Measurements from ENCODE around the gene EHBP1L1. TPM values are rescaled to one million over a fixed set of nuclear protein-coding genes. Genes with fewer than 3 reads are reported as not detected.

Gene EHBP1L1
- total and polyA plus RNA-seq, 2 of the 13 experiments (the other 11 are each of a cell fraction or from before 2014, with no cell fraction given) = 8.3 to 10.6 TPM

DNA sequence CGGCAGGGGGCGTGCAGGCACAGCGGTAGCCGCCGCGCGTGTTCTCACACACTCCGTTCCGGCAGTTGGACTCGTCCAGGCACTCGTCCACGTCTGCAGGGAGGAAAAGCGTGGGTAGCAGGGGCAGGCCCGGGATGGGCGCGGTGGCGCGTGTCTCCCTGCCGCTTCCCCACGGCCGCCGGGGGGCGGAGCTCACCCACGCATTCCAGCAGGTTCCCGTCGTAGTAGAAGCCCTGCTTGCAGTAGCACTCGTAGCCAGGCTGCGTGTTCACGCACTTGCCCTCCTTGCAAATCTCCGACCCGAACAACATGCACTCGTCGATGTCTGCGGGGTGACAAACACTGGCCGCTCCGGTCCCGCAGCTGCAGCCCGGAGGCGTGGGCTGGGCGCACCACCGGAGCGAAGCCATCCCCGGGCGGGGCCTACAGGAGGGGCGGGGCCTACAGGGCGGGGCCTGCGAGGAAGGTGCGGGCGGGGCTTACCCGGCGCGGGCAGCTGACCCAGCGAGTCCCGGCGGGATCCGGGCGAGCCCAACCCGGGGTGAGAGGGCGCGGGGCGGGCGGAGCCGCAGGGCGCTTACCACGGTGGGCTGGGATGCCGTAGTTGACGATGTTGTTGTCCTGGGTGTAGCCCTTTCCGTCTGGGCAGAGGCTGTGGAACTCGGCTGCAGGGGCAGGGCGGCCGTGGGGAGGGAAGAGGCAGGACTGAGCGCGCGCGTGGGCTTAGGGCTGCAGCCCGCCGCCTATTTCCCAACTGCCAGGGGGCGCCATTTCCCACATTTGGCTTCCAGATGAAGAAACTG lies 35.4 kb upstream of the EHBP1L1 start (continued):
- TF ChIP-seq, protein P1, sequence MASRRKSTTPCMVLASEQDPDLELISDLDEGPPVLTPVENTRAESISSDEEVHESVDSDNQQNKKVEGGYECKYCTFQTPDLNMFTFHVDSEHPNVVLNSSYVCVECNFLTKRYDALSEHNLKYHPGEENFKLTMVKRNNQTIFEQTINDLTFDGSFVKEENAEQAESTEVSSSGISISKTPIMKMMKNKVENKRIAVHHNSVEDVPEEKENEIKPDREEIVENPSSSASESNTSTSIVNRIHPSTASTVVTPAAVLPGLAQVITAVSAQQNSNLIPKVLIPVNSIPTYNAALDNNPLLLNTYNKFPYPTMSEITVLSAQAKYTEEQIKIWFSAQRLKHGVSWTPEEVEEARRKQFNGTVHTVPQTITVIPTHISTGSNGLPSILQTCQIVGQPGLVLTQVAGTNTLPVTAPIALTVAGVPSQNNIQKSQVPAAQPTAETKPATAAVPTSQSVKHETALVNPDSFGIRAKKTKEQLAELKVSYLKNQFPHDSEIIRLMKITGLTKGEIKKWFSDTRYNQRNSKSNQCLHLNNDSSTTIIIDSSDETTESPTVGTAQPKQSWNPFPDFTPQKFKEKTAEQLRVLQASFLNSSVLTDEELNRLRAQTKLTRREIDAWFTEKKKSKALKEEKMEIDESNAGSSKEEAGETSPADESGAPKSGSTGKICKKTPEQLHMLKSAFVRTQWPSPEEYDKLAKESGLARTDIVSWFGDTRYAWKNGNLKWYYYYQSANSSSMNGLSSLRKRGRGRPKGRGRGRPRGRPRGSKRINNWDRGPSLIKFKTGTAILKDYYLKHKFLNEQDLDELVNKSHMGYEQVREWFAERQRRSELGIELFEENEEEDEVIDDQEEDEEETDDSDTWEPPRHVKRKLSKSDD (CRISPR knock-in tag; IDR thresholded peaks at IDR 0.05; ENCODE audit: low read depth) = 0 out of 2 replicates have a peak, but pooled peaks have one; percentile 58
- TF ChIP-seq PCBP2 (optimal IDR thresholded peaks at IDR 0.05; ENCODE audit: low read depth, low read length, poor library complexity, severe bottlenecking) = no peak
- TF ChIP-seq ZNF589 (CRISPR knock-in tag; conservative IDR thresholded peaks at IDR 0.05) = no peak
- no peak for TF ChIP-seq ZNF607 (CRISPR knock-in tag; IDR thresholded peaks at IDR 0.05; ENCODE audit: borderline replicate concordance)
- no peak for TF ChIP-seq MEIS2 (CRISPR knock-in tag; IDR thresholded peaks at IDR 0.05)
- no peak for TF ChIP-seq SRF (IDR thresholded peaks at IDR 0.05; ENCODE audit: low read depth, low read length)
- no peak for TF ChIP-seq ZNF143 (CRISPR knock-in tag; IDR thresholded peaks at IDR 0.05)
- no peak for TF ChIP-seq ZNF616 (CRISPR knock-in tag; IDR thresholded peaks at IDR 0.05; ENCODE audit: low read depth)
- TF ChIP-seq SALL1 (CRISPR knock-in tag; IDR thresholded peaks at IDR 0.05) = peak; percentile 47; the same call in 1 of the 2 replicates
- TF ChIP-seq SYNCRIP (IDR thresholded peaks at IDR 0.05; ENCODE audit: insufficient read depth, low read depth, low read length) = no peak
- no peak for TF ChIP-seq ZNF354B (CRISPR knock-in tag; IDR thresholded peaks at IDR 0.05)
- no peak for TF ChIP-seq E2F1 (CRISPR knock-in tag; IDR thresholded peaks at IDR 0.05)
- TF ChIP-seq STAG1 (CRISPR knock-in tag; IDR thresholded peaks at IDR 0.05) = peak; percentile 87
- peak; percentile 24; the same call in 1 of the 2 replicates for TF ChIP-seq ZNF605 (CRISPR knock-in tag; IDR thresholded peaks at IDR 0.05)
- no peak for TF ChIP-seq BORCS8-MEF2B (CRISPR knock-in tag; IDR thresholded peaks at IDR 0.05)
- TF ChIP-seq, protein P2, sequence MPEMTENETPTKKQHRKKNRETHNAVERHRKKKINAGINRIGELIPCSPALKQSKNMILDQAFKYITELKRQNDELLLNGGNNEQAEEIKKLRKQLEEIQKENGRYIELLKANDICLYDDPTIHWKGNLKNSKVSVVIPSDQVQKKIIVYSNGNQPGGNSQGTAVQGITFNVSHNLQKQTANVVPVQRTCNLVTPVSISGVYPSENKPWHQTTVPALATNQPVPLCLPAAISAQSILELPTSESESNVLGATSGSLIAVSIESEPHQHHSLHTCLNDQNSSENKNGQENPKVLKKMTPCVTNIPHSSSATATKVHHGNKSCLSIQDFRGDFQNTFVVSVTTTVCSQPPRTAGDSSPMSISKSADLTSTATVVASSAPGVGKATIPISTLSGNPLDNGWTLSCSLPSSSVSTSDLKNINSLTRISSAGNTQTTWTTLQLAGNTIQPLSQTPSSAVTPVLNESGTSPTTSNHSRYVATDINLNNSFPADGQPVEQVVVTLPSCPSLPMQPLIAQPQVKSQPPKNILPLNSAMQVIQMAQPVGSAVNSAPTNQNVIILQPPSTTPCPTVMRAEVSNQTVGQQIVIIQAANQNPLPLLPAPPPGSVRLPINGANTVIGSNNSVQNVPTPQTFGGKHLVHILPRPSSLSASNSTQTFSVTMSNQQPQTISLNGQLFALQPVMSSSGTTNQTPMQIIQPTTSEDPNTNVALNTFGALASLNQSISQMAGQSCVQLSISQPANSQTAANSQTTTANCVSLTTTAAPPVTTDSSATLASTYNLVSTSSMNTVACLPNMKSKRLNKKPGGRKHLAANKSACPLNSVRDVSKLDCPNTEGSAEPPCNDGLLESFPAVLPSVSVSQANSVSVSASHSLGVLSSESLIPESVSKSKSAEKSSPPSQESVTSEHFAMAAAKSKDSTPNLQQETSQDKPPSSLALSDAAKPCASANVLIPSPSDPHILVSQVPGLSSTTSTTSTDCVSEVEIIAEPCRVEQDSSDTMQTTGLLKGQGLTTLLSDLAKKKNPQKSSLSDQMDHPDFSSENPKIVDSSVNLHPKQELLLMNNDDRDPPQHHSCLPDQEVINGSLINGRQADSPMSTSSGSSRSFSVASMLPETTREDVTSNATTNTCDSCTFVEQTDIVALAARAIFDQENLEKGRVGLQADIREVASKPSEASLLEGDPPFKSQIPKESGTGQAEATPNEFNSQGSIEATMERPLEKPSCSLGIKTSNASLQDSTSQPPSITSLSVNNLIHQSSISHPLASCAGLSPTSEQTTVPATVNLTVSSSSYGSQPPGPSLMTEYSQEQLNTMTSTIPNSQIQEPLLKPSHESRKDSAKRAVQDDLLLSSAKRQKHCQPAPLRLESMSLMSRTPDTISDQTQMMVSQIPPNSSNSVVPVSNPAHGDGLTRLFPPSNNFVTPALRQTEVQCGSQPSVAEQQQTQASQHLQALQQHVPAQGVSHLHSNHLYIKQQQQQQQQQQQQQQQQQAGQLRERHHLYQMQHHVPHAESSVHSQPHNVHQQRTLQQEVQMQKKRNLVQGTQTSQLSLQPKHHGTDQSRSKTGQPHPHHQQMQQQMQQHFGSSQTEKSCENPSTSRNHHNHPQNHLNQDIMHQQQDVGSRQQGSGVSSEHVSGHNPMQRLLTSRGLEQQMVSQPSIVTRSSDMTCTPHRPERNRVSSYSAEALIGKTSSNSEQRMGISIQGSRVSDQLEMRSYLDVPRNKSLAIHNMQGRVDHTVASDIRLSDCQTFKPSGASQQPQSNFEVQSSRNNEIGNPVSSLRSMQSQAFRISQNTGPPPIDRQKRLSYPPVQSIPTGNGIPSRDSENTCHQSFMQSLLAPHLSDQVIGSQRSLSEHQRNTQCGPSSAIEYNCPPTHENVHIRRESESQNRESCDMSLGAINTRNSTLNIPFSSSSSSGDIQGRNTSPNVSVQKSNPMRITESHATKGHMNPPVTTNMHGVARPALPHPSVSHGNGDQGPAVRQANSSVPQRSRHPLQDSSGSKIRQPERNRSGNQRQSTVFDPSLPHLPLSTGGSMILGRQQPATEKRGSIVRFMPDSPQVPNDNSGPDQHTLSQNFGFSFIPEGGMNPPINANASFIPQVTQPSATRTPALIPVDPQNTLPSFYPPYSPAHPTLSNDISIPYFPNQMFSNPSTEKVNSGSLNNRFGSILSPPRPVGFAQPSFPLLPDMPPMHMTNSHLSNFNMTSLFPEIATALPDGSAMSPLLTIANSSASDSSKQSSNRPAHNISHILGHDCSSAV (CRISPR knock-in tag; IDR thresholded peaks at IDR 0.05; ENCODE audit: borderline replicate concordance) = no peak
- no peak for TF ChIP-seq EEA1 (CRISPR knock-in tag; IDR thresholded peaks at IDR 0.05; ENCODE audit: borderline replicate concordance)

All from HepG2 (cell line).